ENCODE results near the gene CS. TPM values are rescaled to one million over a fixed set of nuclear protein-coding genes. Genes with fewer than 3 reads are reported as not detected.
"Not testable (repeated sequence)": the region's sequence is repeated elsewhere in the genome, so short reads cannot be mapped to it uniquely, and the experiment has no call there.

CS gene
- total RNA-seq, 2 experiments from 2014 or later = 139 to 145 TPM

DNA sequence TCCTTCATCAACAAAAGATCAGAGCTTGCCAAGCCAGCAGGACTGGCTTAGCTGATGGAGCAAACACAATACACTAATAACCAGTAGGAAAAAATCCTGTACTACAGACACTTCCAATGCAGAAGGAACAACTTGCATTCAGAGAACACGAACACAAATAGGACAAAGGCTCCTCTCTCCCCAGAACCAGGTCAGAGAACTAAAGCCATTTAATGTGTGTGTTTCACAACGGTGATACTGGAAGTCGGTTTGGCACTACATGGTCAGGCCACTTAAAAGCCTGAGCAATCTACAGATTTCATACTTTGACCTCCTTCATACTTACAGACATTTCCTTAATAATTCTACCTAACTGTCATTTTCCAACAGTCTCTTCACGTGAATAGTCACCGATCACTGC is 6.3 kb downstream of the CS start:
- ChIA-PET POLR2A (no interaction called here), CTCF (interaction anchor here (0.6 kb wide), 1 partner anchor 228 kb away, joined by 3 read pairs; no protein-coding TSS in a partner anchor)
- H3K4me1 ChIP-seq (ENCODE audit: insufficient read depth, low read length) = peaks cover 50% of the 10 kb centered on the region
- TF ChIP-seq, protein P1, sequence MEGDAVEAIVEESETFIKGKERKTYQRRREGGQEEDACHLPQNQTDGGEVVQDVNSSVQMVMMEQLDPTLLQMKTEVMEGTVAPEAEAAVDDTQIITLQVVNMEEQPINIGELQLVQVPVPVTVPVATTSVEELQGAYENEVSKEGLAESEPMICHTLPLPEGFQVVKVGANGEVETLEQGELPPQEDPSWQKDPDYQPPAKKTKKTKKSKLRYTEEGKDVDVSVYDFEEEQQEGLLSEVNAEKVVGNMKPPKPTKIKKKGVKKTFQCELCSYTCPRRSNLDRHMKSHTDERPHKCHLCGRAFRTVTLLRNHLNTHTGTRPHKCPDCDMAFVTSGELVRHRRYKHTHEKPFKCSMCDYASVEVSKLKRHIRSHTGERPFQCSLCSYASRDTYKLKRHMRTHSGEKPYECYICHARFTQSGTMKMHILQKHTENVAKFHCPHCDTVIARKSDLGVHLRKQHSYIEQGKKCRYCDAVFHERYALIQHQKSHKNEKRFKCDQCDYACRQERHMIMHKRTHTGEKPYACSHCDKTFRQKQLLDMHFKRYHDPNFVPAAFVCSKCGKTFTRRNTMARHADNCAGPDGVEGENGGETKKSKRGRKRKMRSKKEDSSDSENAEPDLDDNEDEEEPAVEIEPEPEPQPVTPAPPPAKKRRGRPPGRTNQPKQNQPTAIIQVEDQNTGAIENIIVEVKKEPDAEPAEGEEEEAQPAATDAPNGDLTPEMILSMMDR (IDR thresholded peaks at IDR 0.05) = no peak
- H3K9me3 ChIP-seq (ENCODE audit: control insufficient read depth in 1 of 2, insufficient read depth in 1 of 2, low read length in 2 of 2) = no peaks in the 10 kb centered on the region
- Mint-ChIP-seq H3K27me3 (no peaks in the 10 kb centered on the region), H3K9me3 (no peaks in the 10 kb centered on the region), H3K36me3 (ENCODE audit: low read depth) (peaks cover 61% of the 10 kb centered on the region), H3K27ac (no peak overlapping the region), H3K4me1 (ENCODE audit: low read depth) (peaks cover 59% of the 10 kb centered on the region), H3K4me3 (no peak overlapping the region)
- intact Hi-C loops (cut with DNase I, micrococcal nuclease) = no loop called here
- H3K36me3 ChIP-seq (ENCODE audit: insufficient read depth, low read length) = peaks cover 40% of the 10 kb centered on the region
- H3K27ac ChIP-seq (ENCODE audit: low read depth in 1 of 2, low read length in 2 of 2) = no peak overlapping the region
- DNase-seq = no peak
- H3K27me3 ChIP-seq (ENCODE audit: control insufficient read depth in 1 of 2, insufficient read depth in 2 of 2, low read length in 2 of 2) = no peaks in the 10 kb centered on the region
- H3K4me3 ChIP-seq (ENCODE audit: low read length) = no peak overlapping the region
- ATAC-seq (ENCODE audit: poor library complexity) = no peak

DNA sequence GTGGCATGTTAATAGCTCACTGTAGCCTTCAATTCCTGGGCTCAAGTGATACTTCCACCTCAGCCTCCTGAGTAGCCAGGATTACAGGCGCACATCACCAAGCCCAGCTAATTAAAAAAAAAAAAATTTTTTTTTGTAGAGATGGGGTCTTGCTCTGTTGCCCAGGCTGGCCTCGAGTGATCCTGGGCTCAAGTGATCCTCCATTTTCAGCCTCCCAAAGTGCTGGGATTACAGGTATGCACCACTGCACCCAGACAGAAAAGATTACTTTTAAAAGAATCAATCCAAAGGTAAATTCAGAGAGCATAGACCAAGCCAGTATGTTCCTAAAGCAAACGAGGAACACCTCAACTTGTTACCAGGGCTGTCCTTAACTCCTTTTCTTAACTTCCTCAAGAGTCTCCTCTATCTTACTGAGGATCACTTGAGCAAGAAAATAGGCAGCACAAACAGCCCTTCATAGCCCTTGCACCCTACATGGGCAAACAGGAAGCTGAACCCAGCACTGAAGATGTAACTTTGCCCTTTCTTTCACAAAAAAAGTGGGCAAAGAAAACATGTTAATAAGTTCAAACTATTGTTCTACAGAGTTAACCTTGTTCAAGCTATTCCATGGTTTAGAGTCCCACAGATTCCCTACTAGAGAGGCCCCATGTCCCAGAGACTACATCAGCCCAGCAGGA is 11.3 kb downstream of the CS start:
- CTCF ChIA-PET = interaction anchor here (1.0 kb wide), 1 partner anchor 10 kb away, joined by 3 read pairs; no protein-coding TSS in a partner anchor

DNA sequence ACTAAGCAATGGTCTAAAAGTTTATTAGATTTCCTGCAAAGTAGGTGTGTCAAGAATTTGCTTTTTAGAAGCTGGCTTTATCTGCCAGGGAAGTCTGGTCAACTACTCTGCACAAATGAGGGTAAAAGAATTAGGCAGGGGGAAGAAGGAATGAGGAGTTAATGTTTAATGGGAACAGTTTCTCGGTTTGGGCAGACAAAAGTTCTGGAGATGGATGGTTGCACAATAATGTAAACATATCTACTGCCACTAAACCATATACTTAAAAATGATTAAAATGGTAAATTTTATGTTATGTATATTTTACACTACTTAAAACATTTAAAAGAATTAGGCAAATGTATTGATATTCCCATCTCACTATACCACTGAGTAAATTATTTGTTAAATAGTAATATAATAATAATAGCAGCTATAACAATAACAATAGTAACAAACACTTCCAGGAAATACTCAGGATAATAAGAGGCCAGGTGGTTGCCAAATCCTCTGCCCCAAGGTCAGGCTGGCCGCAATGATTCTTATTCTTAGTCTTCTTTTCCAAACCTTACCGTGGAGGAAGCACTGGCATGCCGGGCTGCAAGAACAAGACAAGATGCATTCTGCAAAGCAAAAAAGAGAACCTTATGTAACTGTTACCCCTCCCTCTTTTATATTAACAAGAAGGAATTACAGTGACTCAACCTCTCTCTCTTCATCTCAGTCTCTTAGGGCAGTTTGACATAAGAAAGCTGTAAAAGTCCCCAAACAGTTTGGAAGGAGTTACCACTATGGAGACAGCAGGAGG is 13.9 kb downstream of the CS start:
- H3K27ac ChIP-seq (ENCODE audit: low read depth in 1 of 2, low read length in 2 of 2) = no peak overlapping the region
- intact Hi-C loops (cut with DNase I, micrococcal nuclease) = no loop called here
- POLR2A ChIA-PET = interaction anchor here (1.1 kb wide), 1 partner anchor 30 kb away, joined by 3 read pairs; no protein-coding TSS in a partner anchor
- CTCF ChIA-PET = interaction anchor here (0.8 to 1.2 kb wide), 3 partner anchors 13 to 97 kb away, joined by 3 to 4 read pairs (median 4); partner anchors contain the start of genes ANKRD52 and SMARCC2
- Mint-ChIP-seq H3K27me3 (no peaks in the 10 kb centered on the region), H3K9me3 (no peaks in the 10 kb centered on the region), H3K36me3 (ENCODE audit: low read depth) (peaks cover 69% of the 10 kb centered on the region), H3K4me3 (no peak overlapping the region), H3K4me1 (ENCODE audit: low read depth) (peaks cover 14% of the 10 kb centered on the region), H3K27ac (peak overlapping the region; percentile 44)
- no peak for ATAC-seq (ENCODE audit: poor library complexity)
- H3K27me3 ChIP-seq (ENCODE audit: control insufficient read depth in 1 of 2, insufficient read depth in 2 of 2, low read length in 2 of 2) = no peaks in the 10 kb centered on the region
- TF ChIP-seq, protein P1 (IDR thresholded peaks at IDR 0.05) = no peak
- H3K4me3 ChIP-seq (ENCODE audit: low read length) = no peak overlapping the region
- H3K9me3 ChIP-seq (ENCODE audit: control insufficient read depth in 1 of 2, insufficient read depth in 1 of 2, low read length in 2 of 2) = no peaks in the 10 kb centered on the region
- peaks cover 72% of the 10 kb centered on the region for H3K36me3 ChIP-seq (ENCODE audit: insufficient read depth, low read length)
- H3K4me1 ChIP-seq (ENCODE audit: insufficient read depth, low read length) = peaks cover 11% of the 10 kb centered on the region
- no peak for DNase-seq

More for the DNA sequence above, 11.3 kb downstream of the CS start:
- DNase-seq (no peak), ATAC-seq (ENCODE audit: poor library complexity) (no peak)
- Mint-ChIP-seq H3K27me3 (no peaks in the 10 kb centered on the region), H3K27ac (no peak overlapping the region), H3K36me3 (ENCODE audit: low read depth) (peaks cover 55% of the 10 kb centered on the region), H3K4me3 (no peak overlapping the region), H3K4me1 (ENCODE audit: low read depth) (peaks cover 28% of the 10 kb centered on the region), H3K9me3 (no peaks in the 10 kb centered on the region)
- no peak overlapping the region for H3K27ac ChIP-seq (ENCODE audit: low read depth in 1 of 2, low read length in 2 of 2)
- no peak overlapping the region for H3K4me3 ChIP-seq (ENCODE audit: low read length)
- POLR2A ChIA-PET = interaction anchor here (1.4 kb wide), 1 partner anchor 66 kb away, joined by 3 read pairs; no protein-coding TSS in a partner anchor
- no peaks in the 10 kb centered on the region for H3K27me3 ChIP-seq (ENCODE audit: control insufficient read depth in 1 of 2, insufficient read depth in 2 of 2, low read length in 2 of 2)
- H3K36me3 ChIP-seq (ENCODE audit: insufficient read depth, low read length) = peaks cover 55% of the 10 kb centered on the region
- TF ChIP-seq, protein P1 (IDR thresholded peaks at IDR 0.05) = no peak
- intact Hi-C loops (cut with DNase I, micrococcal nuclease) = no loop called here
- no peaks in the 10 kb centered on the region for H3K9me3 ChIP-seq (ENCODE audit: control insufficient read depth in 1 of 2, insufficient read depth in 1 of 2, low read length in 2 of 2)
- H3K4me1 ChIP-seq (ENCODE audit: insufficient read depth, low read length) = peaks cover 22% of the 10 kb centered on the region

DNA sequence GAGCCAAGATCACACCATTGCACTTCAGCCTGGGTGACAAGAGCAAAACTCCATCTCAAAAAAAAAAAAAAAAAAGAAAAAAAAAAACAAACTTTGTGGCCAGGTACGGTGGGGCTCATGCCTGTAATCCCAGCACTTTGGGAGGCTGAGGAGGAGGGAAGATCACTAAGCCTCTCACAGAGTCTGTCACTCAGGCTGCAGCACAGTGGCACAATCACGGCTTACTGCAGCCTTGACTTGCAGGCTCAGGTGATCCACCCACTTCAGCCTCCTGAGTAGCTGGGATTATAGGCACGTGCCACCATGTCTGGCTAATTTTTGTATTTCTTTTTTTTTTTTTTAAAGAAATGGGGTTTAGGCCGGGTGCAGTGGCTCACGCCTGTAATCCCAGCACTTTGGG is 15.9 kb downstream of the CS start:
- H3K9me3 Mint-ChIP-seq; H3K27me3 Mint-ChIP-seq; H3K4me1 Mint-ChIP-seq (ENCODE audit: low read depth); H3K27me3 ChIP-seq (ENCODE audit: control insufficient read depth in 1 of 2, insufficient read depth in 2 of 2, low read length in 2 of 2); H3K4me3 Mint-ChIP-seq; POLR2A ChIA-PET; DNase-seq; CTCF ChIA-PET; H3K27ac ChIP-seq (ENCODE audit: low read depth in 1 of 2, low read length in 2 of 2); ATAC-seq (ENCODE audit: poor library complexity); H3K4me3 ChIP-seq (ENCODE audit: low read length); H3K27ac Mint-ChIP-seq; H3K9me3 ChIP-seq (ENCODE audit: control insufficient read depth in 1 of 2, insufficient read depth in 1 of 2, low read length in 2 of 2); H3K4me1 ChIP-seq (ENCODE audit: insufficient read depth, low read length); intact Hi-C loops (cut with DNase I, micrococcal nuclease): not testable (repeated sequence)
- H3K36me3 Mint-ChIP-seq (ENCODE audit: low read depth) = peaks cover 60% of the 10 kb centered on the region
- H3K36me3 ChIP-seq (ENCODE audit: insufficient read depth, low read length) = peaks cover 70% of the 10 kb centered on the region

Measured in CD4-positive, alpha-beta T cell (primary cell).